NT2/D1 (cell line): ENCODE results near the gene CCR5.

Source experiments
- SUZ12 ChIP-seq: IDR thresholded peaks from 2 replicates; pipeline ENCODE4 v1.6.1; 2011; ENCODE audit not compliant: insufficient read length, insufficient read depth; ENCODE audit errors: extremely low read depth
- ZNF274 ChIP-seq: IDR thresholded peaks from 2 replicates; pipeline ENCODE4 v1.6.1; 2011; ENCODE audit warnings: mild to moderate bottlenecking, low read depth, low read length

GRCh38 chr3:46324036-46324435 is 46.7 kb upstream of the CCR5 start:
- TF ChIP-seq ZNF274 (no peak), SUZ12 (no peak)
